Activated CD4-positive, alpha-beta T cell treated with anti-CD3 and anti-CD28 coated beads for 24 hours (primary cell): ENCODE measurements around the gene COQ9.

Experiments used
- DNase-seq, 2 donors: peaks; one replicate each; pipeline ENCODE4 v3.0.0-alpha.2; 2020; ENCODE audit warnings: low read depth in 2 of 2

Gene COQ9

DNA sequence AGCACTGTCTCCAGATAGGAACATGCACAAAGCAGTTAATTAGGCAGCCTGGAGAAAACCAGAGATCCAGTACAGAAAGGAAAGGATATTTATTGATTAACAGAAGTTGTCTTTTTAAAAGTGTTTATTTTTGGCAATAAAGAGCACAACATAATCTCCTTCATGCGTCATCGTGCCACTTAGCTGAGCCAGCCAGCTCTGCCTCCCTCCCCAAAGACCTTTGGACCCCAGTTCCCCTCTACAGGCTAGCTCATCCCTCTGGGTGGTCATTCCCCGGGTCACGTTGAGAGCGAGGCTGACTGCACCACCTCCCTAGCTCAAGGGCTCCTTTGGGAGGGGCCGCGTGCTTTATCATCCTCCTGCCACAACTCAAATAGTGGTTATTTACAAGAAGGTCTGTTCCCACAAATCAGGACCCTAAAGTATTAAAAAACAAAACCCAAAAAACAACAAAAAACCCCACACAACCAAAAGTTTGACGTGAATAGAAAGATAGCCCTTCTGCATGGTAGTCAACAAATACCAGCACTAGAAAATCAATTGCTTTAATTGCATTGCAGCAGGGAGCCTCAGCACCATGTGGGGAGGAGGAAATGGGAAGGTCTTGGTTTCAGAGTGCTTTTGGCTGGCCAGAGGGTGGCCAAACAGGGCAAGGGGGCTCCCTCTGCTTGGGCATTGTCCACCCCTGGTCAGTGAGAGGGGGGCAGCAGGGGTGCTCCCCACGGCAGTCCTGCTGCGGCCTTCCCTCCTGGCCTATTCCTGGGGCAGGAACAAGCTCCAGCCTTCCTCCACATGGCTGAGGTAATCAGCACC is 24.8 kb downstream of the COQ9 start:
- no peak for DNase-seq

DNA sequence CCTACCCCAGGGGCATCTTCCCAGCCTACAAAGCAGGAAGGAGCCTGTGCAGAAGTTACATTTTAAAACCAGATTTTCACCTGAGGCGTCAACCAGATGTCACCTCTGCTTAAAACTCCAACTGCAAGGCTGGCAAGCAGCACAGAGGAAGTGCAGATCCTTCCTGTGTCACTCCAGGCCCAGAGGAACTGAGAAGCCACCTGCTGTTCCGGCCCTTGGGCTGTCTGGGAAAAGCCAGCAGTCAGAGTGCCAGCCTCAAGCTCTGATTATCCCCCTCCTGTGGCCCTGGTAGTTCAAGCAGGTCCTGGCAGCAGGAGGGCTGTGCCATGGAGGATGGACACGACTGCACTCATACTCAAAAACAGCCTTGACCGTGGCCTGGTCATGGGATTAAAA is 25.4 kb downstream of the COQ9 start:
- no peak for DNase-seq

DNA sequence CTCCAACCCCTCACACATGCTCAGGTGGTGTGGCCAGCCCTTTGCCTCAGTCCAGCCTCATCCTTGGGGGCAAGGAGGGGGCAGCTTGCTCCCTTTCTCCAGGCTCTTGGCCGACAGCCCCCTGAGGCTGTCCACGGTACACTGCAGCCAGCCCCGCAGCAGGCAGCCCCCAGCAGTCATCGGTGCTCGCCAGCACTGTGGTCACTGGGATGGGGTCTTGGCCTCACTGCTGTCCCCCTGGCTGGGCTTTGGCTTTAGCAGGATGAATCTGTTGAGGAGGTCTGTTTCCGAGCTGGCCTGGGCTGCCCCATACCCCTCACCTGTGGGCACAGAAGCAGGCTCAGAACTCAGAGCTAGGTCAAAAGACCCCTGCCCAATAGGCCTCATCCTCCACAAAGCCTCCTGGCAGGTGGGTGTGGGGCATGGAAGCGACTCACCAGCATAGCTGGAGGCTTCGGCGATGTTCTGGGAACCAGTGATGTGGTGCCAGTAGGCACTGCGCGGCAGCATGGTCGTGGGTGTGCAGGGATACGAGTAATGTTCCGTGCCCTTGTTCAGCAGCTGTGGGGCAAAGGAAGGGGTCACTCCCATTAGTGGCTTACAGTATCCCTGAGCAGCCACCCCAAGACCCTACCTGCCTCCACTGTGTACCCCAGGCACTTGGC is 26.0 kb downstream of the COQ9 start:
- DNase-seq, result no peak

DNA sequence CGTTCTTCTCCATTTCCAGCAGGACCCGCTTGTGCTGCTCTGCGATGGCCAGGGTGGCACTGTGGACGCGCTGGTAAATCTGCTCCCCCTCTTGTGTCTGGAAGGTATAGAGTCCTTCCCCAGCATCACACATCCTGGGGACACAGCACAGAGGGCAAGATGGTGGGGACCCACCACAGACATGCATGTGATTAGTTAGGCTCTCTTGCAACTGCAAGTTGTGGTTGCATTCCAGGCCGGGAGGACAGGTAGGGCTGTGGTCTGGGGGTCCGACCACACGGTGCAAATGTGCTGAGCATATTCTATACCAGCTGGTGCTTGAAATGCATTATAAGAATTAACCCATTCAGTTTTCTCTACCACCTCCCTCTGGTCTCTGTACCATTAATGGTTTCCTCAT is 26.6 kb downstream of the COQ9 start:
- no peak for DNase-seq

DNA sequence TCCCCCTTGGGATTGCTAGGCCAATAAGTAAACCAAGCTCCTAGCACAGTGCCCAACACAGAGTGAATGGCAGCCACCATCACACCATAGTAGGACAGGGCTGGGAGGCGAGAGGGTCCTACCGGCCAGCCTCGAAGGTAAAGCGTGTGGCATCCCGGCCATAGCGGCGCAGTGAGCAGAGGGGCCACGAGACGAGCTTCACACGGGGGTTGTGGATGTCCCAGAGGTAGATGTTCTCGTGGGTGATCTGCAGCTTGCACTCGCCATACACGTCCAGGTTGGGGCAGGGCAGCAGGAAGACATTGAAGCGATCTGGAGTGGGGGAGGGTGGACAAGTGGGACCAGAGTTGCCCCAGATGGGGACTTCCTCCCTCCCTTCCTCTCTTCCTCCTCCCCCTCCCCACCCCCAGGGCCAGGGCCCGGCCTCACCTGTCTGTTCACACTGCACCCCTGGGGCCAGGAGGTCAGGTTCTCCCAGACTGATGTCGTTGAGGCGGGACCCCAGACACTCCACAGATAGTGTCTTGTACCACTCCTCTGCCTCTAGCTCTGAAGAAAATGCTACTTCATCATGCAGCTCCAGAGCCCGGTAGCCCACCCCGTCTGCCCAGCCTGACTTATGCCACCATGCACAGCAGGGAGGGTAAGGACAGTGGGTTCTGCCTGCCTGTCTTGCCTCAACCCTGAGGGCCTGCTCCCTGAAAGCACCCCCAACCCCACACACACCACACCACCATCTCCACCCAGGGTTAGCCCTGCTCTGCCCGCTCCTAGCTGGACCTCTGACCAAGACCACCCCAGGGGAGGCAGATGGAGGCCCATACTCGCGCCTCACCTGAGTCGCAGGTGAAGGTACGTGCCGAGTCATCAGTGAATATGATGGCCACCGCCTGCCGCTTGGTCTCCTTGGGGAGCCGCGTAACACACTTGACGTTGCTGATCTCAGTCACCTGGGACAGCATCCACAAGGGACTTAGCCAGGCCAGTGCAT is 27.7 kb downstream of the COQ9 start:
- no peak for DNase-seq

DNA sequence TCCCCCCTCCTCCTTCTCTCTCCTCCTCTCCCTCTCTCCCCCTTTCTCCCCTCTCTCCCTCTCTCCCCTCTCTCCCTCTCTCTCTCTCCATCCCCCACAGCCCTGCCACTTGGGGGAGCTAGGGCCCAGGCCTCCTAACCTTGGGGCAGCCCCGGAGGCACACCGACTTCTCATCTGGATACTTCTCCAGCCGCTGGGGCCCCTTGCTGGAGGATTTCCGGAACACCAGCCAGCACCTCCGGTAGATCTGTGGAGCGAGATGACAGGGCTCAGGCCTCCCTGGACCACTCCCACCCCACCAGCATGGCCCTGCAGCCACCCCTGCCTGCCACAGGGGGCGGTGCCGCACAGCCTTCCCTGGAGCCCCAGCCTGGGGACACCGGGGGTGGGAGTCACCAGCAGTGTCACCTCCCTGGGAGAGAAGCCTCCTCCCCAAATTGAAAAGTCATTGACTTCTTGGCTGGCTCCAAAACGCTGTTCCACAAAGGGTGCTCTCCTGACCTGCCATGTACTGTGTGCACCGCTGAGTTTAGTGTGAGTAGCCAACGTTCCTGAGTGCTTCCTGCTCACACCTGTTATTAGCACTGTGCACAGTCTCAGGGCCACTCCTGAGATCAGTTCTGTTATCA is 28.5 kb downstream of the COQ9 start:
- peak; percentile 65 to 69 for DNase-seq

DNA sequence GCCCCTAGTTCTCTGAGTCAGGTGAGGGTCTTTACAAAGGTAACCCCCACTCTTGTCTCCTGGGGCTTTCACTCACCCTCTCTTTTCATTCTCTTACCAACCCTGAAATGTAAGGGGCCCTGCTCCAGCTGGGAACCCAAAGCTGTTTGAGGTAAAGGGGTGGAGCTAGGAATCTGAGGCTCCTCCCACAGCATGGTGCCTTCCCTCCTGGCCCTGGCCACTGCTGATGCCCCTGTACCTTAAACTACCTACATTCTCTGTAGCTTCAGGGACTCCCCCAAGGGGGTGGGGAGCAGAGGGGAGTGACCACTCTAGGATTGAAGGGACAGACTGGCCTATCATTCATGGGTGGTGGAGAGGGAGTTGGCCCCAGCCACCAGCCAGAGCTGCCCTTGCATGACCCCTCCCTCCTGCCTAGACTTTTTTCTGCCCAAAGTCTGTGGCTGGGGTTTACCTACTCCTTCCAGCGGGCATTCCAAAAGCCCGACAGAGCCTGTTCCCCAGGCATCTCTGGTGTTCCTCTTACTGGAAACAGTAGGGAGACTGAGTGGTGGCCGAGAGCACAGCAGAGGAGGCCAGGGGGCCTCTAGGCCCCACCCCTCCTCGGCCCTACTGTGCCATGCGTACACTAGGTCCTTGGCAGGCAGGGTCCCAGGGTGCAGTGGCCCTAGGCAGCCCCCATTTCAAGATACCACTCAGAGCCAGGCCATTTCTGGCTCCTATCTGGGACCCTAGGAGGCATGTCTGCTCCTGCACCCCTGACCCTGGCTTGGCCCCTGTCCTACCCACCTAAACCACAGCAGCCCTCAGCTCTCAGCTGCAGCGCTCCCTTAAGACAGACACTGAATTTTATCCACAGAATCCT is 29.5 kb downstream of the COQ9 start:
- no peak for DNase-seq

DNA sequence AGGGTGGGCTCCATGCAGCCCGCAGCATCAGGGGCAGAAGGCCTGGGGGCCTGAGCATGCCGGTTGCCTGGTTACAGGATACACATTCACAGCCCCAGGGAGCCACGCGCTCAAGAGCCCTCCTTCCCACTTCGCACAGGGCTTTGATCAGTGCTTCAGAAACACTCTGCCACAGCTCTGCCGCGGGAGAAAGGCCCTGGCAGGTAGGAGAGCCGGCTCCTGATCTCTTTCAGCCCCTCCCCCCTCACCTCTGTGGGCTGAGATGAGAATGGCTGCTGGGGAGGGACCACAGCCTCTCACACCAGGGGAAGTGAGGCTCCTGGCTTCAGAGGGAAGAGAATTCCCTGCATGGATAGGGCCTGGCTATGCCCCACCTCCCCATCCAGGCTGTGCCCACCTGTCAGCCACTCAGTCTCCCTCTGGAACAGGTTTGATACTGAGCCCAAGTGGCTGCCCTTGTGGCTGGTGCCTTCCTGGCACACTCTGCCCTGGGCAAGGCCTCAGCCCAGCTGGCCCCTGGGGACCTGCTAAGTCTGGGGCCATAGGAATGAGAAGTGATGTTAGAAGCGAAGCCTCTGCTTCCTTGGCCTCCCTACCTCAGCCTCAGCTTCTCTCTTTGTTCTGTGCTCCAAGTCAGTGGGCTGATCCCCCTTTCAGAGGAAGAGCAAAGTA is 30.4 kb downstream of the COQ9 start:
- no peak for DNase-seq

DNA sequence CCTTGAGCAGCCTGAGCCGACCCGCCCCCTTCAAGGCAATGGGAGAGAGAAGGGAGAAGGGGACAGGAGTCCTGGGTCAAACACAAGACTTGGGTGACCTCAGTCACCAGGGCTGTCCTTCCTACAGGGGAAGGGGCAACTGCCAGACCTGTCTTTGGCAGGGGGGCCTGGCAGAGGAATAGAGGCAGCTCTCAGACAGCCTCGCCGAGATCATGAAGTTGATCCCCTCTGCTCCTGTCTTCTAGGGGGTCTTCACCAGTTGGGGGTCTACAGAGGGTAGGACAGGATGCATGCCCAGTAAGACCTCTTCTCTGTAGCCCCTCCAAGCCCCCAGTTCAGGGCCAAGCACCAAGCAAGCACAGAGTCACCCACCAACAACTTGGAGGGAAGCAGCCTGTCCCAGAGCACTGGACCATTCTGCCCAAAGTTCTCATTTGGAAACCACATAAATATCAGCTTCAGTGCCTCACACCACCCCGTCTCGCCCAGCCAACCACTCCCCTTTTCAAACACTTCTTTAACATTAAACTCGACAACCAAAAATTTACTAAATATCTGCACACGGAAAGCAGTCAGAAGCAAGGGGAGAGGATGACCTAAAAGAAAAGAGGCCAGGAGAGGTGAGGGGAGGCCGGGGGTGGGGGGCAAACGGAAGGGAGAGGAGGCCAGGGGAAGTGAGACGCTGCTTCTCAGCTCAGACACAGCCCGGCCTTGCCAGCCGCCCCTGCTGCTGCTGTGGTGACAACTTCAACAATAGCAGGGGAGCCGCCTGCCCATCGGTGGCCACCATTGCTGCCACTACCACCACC is 31.3 kb downstream of the COQ9 start:
- no peak for DNase-seq

DNA sequence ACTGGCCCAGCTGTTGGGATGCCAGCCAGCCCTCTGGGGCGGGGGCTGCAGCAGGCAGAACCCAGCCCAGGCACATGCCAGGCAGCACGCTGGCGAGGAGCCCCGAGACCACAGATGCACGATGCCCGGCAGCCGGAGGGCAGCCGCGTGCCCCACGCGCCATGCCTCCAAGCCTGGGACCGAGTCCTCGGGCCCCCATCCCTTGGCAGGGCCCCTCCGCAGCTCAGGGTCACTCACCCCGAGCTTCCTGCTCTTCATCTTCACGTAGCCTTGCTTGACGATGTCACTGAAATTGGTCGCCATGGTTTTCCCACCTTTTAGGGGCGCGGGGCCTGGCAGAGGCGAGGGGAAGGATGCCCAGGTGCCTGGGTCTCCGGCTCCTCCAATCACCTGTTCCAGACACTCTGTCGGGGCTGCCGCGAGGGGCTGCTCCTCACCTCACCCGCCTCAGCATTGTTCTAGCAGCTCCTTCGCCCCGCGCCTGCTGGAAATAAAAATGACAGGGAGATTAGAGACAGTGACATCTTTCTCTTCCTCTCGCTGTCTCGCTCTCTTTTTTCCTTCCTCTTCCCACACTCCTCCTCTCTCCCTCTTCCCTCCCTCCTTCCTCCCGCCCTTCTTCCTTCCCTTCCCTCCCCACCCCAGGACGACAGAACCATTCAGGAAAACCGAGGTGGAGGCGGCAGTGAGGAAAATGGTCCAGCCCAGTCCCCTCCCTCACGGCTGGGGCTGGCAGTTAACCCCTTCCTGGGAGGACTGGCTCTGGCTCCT is 32.1 kb downstream of the COQ9 start:
- no peak for DNase-seq

DNA sequence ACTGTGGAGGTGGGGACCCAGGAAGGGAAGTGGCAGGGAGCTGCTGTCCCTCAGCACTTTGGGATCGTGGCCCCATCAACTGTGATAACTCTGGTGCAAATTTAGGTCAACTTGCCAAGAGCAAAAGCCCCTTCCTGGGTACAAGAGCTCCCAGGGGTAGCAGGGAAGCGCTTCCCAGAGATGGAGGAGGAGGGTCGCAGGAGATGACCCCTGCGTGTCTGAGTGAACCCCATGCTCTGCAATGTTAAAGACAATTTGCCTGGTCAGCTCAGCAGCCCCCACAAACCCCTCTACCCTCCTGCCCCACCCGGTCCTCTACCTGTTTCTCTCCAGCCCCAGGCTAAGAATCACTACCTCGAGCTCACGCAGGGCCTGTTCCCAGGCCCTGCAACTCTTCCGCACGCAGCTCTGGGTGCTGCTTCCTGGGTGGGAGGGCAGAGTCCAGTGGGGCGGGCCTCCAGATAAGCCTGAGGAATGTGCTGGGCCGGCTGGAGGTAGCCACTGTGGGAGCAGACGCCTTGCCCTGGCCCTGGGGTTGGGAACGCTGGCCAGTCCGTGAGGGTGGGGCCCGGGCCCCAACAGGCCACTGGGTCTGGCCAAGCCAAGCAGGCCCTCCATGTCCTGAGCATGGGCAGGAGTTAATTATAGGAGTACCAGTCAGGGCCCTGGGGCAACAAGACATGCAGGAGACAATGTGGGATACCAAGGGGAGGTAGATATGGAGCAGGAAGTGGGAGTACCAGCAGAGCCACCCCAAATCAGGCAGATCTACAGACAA is 32.9 kb downstream of the COQ9 start:
- DNase-seq, result no peak

DNA sequence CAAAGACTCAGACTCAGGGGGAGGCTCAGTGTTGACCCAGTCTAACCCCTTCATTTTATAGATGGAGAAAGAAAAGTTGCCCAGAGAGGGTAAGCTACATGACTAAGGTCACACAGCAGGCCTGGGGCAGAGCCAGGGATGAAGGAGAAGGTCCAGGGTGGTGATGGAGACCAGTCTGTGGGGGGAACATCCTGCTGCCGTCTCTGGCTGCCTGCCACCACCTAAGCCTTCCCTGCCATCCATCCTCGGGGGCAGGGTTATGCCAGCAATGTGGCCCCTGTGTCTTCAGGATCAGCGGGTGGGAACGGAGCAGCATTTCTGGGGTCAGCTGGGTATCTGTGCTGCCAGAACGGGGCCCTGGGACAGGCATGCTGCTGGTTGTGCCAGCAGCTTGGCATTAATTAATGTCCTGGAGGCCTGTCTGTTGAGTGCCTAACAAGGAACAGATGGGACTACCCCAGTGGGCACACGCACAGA is 33.5 kb downstream of the COQ9 start:
- no peak for DNase-seq

DNA sequence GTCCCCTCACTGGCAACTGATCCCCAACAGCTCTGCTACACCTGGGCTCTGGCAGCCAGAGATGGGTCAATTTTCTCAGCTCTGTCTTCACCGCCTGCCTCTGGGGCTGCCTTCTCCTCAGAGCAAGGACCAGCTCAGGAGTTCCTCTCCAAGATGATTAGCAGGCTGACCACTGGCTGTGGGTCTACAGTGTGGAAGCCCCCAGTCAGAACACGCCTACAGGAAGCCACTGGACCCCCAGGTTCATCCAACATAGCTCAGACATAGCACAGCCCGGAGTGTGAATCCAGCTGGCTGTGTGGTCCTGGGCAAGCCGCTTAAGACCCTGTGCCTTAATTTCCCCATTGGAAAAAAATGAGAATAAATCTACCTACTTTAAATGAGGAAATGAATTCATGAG is 34.1 kb downstream of the COQ9 start:
- no peak for DNase-seq

DNA sequence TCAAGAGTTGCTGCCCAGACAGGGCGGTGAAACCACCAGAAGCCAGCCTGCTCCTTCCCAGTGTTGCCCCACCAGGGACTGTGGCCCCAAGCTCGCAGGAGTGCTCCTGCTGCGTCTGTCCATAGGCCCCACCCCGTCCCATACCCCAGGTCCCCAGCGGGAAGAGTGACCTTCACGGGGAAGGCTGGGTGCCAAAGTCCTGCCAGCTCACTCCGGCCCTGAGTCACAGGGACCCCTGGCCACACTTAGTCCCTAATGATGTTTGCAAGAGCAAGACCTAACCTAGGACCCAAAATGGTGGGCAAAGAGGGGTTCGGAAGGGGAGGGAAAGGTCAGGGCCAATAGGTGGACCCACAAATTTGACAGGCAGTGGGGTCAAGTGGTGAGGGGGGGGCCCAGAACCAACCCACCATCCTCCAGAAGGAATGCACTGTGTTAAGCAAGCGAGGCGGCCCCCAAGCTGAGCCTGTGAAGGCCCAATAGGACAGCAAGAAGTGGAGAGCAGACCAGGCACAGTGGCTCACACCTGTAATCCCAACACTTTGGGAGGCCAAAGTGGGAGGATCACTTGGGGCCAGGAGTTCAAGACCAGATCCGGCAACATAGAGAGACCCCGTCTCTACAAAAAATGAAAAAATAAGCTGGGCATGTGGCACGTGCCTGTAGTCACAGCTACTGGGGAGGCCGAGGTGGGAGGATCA is 35.7 kb downstream of the COQ9 start:
- DNase-seq, result no peak

DNA sequence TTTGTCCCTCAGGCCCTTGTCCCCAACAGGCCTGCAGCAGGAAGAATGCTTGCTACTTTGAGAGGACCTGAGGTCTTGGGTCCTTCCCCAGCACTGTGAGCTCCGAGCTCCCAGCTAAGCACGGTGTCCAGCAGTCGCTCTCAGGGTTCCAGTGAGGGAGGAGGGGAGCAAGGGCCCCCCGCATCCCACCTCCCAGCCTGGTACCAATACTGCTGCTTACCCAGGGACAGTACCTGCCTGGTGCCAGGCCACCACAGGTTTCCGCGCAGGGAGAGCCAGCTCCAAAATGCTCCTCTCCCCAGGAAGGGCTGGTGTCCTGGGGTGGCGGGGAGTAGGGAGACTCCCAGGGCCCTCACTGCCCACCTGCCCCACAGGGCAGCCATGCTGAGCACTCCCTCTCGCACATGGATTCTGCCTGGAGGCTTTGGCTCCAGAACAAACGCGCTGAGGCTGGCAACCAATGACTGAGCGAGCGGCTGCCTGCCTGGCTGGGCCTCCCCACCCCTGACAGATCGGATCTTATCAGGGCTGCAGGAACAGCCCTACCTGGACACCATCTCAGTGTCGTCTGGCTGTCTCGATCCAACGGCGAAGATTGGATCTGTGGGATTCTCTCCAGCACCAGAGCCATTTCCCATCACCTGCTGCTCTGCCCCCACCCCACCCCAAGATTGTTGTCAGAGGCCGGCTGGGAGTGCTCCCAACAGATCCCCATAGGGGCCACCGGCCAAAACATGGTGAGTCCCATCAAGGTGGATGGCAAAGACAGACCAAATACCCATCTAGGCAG is 36.6 kb downstream of the COQ9 start:
- no peak for DNase-seq

DNA sequence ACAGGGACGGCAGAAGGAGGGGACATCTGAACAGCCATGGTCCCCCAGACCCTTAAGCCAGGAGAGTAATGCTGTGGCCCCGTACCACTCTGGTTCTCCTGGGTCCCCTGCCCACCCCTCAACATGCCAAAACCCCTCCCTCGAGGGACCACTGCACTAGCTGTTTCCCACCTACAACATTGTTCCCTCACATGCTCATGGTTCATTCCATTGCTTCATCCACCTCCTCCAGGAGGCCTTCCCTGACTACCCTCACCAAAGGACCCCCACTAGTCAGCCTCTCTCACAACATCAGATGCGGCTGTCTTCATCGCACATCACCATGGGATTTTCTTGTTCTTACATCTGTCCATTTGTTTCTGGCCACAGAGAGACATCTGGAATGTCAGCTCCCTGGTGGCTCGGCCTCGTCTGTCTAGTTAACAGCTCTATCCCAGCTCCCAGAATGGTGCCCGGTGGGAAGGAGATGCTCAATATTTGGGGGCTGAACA is 37.3 kb downstream of the COQ9 start:
- no peak for DNase-seq
